Measurements from ENCODE around the gene GHDC. TPM values are rescaled to one million over a fixed set of nuclear protein-coding genes. Genes with fewer than 3 reads are reported as not detected.
"Not testable (repeated sequence)": the region's sequence is repeated elsewhere in the genome, so short reads cannot be mapped to it uniquely, and the experiment has no call there.

GHDC gene, protein sequence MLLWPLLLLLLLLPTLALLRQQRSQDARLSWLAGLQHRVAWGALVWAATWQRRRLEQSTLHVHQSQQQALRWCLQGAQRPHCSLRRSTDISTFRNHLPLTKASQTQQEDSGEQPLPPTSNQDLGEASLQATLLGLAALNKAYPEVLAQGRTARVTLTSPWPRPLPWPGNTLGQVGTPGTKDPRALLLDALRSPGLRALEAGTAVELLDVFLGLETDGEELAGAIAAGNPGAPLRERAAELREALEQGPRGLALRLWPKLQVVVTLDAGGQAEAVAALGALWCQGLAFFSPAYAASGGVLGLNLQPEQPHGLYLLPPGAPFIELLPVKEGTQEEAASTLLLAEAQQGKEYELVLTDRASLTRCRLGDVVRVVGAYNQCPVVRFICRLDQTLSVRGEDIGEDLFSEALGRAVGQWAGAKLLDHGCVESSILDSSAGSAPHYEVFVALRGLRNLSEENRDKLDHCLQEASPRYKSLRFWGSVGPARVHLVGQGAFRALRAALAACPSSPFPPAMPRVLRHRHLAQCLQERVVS
- total RNA-seq, result 10 to 100 TPM; 19.2 to 25.2 TPM
- long read RNA-seq, partial matches to known transcripts, result 15 of 15 reads
- long read RNA-seq, other reads (novel, unspliced or antisense), result 0 of 15 reads

DNA sequence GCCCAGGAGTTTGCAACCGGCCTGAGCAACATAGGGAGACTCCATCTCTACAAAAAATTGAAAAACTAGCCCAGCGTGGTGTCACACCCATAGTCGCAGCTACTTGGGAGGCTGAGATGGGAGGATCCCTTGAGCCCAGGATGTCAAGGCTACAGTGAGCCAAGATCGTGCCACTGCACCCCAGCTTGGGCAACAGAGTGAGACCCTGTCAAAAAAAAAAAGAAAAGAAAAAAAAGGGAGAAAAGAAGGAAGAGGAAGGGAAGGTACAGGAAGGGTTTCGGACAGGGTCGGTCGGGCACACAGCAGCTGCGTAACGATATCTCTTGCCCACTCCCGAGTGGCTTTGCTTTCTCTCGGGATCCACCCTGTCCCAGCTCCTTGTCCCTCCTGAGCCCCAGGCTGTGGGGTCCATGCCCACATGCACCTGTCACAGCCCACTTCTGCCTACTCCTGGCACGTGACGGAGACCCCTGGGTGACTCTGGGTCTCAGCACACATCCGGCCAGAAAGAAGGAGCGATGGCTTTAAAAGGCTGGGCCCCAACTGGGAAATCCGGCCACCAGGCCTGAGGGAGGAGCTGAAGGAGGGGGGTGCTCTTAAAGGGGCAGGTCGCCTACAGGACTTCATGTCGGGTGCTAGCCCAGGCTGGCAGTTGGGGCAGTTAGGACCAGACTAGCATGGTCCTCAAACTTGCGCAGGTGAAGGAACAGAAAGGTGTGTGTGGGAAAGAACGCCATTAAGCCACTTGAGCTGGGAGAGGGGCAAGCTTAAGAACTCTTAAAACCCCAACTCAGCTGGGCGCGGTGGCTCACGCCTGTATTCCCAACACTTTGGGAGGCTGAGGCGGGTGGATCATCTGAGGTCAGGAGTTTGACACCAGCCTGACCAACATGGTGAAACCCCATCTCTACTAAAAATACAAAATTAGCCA is at the start of gene GHDC:
Gene GHDC (minus strand): TSS at position 526 of the 931 bp plus-strand sequence. CDS start 913 bp downstream, outside the sequence.
- intact Hi-C loops (cut with DNase I, micrococcal nuclease), result no loop called here
- peak; percentile 98 for ATAC-seq
- DNase-seq, result peak; percentile 90 to 92

- ATAC-seq, result no peak
- intact Hi-C loops (cut with DNase I, micrococcal nuclease), result no loop called here
- DNase-seq, result no peak
These were observed 49.2 kb upstream of the GHDC start for GRCh38 chr17:42243493-42243982.

- intact Hi-C loops (cut with DNase I, micrococcal nuclease), result no loop called here
- ATAC-seq (no peak), DNase-seq (no peak)
These were observed 47.6 kb upstream of the GHDC start for GRCh38 chr17:42241871-42242270.

DNA sequence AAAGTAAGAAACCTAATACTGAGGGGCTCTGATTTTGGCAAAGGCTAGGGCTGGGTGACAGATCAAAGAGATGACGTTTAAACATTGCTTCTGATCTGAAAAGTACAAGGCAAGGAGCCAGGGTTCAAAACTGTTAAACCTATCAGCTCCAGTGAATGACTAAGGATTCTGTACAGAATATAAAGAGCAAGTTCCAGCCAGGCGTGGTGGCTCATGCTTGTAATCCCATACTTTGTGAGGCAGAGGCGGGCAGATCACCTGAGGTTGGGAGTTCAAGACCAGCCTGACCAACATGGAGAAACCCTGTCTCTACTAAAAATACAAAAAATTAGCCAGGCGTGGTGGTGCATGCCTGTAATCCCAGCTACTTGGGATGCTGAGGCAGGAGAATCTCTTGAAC is 46.6 kb upstream of the GHDC start:
- intact Hi-C loops (cut with DNase I, micrococcal nuclease); DNase-seq; ATAC-seq: not testable (repeated sequence)

DNA sequence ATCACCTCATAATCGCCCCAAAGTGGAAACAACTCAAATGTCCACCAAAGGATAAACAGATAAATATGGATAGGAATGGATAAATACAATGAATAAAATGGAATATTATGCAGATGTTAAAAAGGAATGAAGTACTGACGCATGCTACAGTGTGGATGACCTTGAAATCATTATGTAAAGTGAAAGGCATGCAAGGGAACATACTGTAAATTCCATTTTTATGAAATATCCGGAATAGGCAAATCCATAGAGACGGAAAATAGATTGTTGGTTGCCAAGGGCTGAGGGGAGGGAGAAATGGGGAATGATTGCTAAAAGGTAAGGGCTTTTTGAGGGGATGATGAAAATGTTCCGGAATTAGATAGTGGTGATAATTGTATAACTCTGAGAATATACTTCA is 45.9 kb upstream of the GHDC start:
- intact Hi-C loops (cut with DNase I, micrococcal nuclease), result no loop called here
- ATAC-seq (no peak), DNase-seq (no peak)

- DNase-seq; intact Hi-C loops (cut with DNase I, micrococcal nuclease); ATAC-seq: not testable (repeated sequence)
These were observed 45.3 kb upstream of the GHDC start for GRCh38 chr17:42239576-42239975.

DNA sequence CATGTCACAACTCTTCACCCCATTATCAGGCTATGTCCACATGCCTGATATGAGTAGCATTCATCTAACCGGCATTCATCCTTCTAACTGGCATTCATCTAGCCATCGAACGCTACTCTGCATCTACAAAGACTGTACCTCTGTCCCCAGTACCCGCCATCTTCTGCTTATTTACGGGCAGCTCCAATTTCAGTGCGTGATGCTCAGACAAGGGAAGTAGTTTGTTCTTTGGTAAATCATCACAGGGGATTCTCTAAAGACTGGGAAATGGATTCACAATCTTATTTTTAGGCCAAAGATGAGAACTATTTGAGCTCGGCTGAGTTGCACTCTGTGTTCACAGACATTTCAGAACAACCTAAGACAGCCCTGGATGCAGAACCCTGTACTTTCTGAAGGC is 42.5 kb upstream of the GHDC start:
- intact Hi-C loops (cut with DNase I, micrococcal nuclease), result no loop called here
- ATAC-seq, result no peak
- no peak for DNase-seq

- no peak for ATAC-seq
- no peak for DNase-seq
- intact Hi-C loops (cut with DNase I, micrococcal nuclease), result no loop called here
These were observed 39.7 kb upstream of the GHDC start for GRCh38 chr17:42233994-42234393.

- no peak for DNase-seq
- ATAC-seq, result no peak
- intact Hi-C loops (cut with DNase I, micrococcal nuclease), result no loop called here
These were observed 38.9 kb upstream of the GHDC start for GRCh38 chr17:42233156-42233555.

DNA sequence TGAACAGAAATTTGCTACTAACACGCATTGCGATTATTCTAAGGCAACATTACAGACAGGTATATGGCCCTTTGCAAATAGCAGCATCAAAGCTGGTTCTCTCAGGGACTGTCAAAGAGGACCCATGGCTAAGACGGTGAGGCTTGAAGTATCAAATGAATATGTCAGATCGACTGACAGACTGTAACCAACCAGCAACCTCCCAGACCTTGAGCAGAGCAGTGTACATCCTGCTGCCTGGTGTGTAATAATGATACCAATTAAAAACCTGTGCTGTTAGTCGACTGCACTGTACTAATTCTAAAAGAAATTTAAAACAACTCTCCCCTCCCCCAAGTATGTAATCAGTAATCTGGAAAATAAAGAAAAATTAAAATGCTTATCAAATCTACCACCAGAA is 35.9 kb upstream of the GHDC start:
- DNase-seq, result no peak
- intact Hi-C loops (cut with DNase I, micrococcal nuclease), result no loop called here
- no peak for ATAC-seq

DNA sequence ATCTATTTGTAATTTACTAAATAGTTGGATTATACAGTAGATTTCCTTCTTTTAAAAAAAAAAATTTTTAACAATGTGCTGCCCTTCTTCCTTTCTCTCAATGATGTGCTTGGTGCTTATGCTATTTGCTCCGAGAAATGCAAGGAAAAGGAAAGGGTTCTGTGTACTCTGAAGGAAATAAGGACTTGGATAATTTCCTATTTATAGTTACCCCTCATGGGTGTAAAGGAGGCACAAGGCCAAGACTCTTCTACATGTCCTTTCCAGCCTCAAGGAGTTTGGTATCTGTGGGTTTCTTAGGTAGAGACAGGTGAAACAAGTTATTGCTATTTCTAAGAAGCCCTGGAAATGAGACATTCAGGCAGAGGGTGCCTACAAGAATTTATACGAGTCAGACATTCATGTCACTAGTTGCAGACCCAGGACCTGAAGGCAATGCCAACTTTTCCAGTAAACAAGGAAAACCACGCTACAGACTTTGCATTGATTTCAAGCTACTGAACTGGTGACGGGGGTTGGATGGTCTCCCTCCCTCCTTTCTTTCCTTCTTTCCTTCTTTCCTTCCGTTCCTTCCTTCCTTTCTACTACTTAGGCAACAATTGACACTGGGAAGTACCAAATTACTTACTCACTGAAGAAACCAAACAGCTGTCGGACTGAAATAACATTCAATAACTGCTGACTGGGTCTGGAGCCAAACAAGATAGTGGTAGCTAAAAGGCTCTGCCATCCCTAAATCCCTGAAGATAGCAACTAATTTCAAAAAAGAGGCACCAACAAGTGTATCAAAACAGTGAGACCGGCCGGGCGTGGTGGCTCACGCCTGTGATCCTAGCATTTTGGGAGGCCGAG is 33.8 kb upstream of the GHDC start:
- intact Hi-C loops (cut with DNase I, micrococcal nuclease), result no loop called here
- no peak for ATAC-seq
- DNase-seq, result no peak

- DNase-seq (no peak), ATAC-seq (no peak)
- intact Hi-C loops (cut with DNase I, micrococcal nuclease), result no loop called here
These were observed 31.4 kb upstream of the GHDC start for GRCh38 chr17:42225646-42226045.

- DNase-seq, result no peak
- ATAC-seq, result no peak
- intact Hi-C loops (cut with DNase I, micrococcal nuclease), result no loop called here
These were observed 30.4 kb upstream of the GHDC start for GRCh38 chr17:42224651-42225050.

- ATAC-seq (peak; percentile 80), DNase-seq (peak in 1 of 2 donors; percentile 45)
- intact Hi-C loops (cut with DNase I, micrococcal nuclease), result no loop called here
These were observed 27.8 kb upstream of the GHDC start for GRCh38 chr17:42221886-42222745.

DNA sequence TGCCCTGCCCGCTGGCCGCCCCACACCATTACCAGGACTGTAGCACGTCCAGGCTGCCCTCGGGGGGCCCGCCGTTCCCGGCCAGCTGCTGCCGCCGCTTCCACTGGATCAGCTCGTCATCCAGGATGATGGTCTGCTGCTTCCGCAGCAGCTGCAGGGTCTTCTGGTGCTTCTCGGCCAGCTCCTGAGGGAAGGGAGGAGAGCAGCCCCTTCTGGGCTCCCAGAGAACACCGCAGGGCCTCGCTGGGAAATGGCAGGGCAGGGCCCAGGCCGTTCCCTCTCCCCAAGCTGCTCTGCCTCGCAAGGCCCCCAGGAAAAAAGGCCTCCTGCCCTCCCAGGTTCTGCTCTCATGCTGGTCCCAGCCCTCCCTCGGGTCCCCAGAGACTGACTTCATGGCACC is 25.0 kb upstream of the GHDC start:
- ATAC-seq; intact Hi-C loops (cut with DNase I, micrococcal nuclease); DNase-seq: not testable (repeated sequence)

DNA sequence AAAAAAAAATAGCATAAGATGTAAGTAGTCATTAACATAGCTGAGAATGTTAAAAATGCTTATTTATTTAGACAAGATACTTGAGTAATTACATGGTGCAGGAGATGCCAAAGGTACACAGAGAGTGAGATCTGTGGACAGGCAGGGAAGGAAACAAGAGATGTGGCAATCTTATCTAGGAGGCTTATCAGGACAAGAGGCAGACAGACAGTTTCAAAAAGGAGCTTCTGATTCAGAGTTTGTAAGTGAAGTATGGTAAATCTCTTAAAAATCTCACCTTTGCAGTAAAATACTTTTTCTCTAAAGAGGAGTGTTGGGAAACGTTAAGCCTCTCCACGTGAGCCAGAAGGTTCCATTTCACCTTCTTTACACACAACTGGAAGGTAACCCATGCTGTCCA is 19.9 kb upstream of the GHDC start:
- ATAC-seq, result no peak
- intact Hi-C loops (cut with DNase I, micrococcal nuclease), result no loop called here

DNA sequence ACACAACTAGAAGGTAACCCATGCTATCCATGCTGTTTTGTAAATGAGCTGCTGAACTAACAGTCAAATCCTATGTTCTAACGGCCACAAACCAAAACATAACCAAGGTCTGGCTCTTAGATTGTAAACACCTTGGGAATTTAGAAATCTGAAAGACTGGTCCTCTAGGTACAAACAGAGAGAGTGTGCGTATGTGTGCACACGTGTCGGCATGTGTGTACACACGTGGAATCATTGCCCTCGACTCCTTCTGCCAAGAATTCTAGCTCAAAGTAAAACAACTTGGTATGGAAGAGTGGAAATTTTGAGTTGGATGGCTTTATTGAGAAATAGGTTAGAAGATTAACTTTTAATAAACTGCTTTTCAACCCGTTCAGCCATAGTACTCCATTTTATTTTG is 18.1 kb upstream of the GHDC start:
- ATAC-seq (no peak), DNase-seq (no peak)
- intact Hi-C loops (cut with DNase I, micrococcal nuclease), result no loop called here

More for the DNA sequence above, 19.9 kb upstream of the GHDC start:
- no peak for DNase-seq
